K562 (cell line): ENCODE data around the gene NPPC. TPM values are rescaled to one million over a fixed set of nuclear protein-coding genes. Genes with fewer than 3 reads are reported as not detected.

ENCODE experiments used
- ARID1B ChIP-seq: fragments of 450-650 bp; IDR thresholded peaks from 2 replicates; pipeline ENCODE4 v1.6.1; 2016; ENCODE audit warnings: antibody characterized with exemption, mild to moderate bottlenecking, inconsistent platforms
- ATF7 ChIP-seq: fragments of 450-650 bp; IDR thresholded peaks from 2 replicates; pipeline ENCODE4 v1.7.1; 2014; ENCODE audit warnings: mild to moderate bottlenecking, moderate library complexity
- HMG20A ChIP-seq: fragments of 450-650 bp; formaldehyde crosslinking; conservative IDR thresholded peaks from 2 replicates; pipeline ENCODE4 v1.4.0; 2020; ENCODE audit warnings: mild to moderate bottlenecking, mixed read lengths
- MYBL2 ChIP-seq, 2 experiments: fragments of 450-650 bp in 1 of 2; sonication (generic) in 1 of 2; formaldehyde crosslinking in 1 of 2; IDR thresholded peaks; 2 replicates each; pipeline versions ENCODE4 v1.6.1 to v1.8.1; 2017 to 2022; ENCODE audit warnings: borderline replicate concordance in 1 of 2, inconsistent platforms in 1 of 2, low read depth in 1 of 2, mild to moderate bottlenecking in 1 of 2, missing genetic modification reagents in 1 of 2, moderate library complexity in 1 of 2
- POLR2G ChIP-seq: fragments of 200-400 bp; formaldehyde crosslinking; IDR thresholded peaks from 2 replicates; pipeline ENCODE4 v1.6.1; 2017; ENCODE audit warnings: low read depth, mild to moderate bottlenecking, antibody characterized with exemption, low read length, moderate library complexity
- PTRF ChIP-seq: fragments of 450-650 bp; IDR thresholded peaks from 2 replicates; pipeline ENCODE4 v1.6.1; 2016; ENCODE audit warnings: mild to moderate bottlenecking, missing genetic modification characterization, missing compliant biosample characterization
- SMAD3 ChIP-seq: fragments of 450-650 bp; formaldehyde crosslinking; conservative IDR thresholded peaks from 2 replicates; pipeline ENCODE4 v1.4.0; 2020; ENCODE audit warnings: mild to moderate bottlenecking
- SUPT5H ChIP-seq: fragments of 450-650 bp; IDR thresholded peaks from 2 replicates; pipeline ENCODE4 v1.6.1; 2016
- ZNF121 ChIP-seq: sonication (generic); formaldehyde crosslinking; conservative IDR thresholded peaks from 2 replicates; pipeline ENCODE4 v1.8.0; 2022; ENCODE audit warnings: missing genetic modification reagents
- ZNF274 ChIP-seq: IDR thresholded peaks from 2 replicates; pipeline ENCODE4 v1.6.1; 2011; ENCODE audit warnings: low read depth, mild to moderate bottlenecking, low read length, moderate library complexity, borderline replicate concordance
- ZNF408 ChIP-seq: fragments of 250-450 bp; sonication (Bioruptor Pico); IDR thresholded peaks from 2 replicates; pipeline ENCODE4 v1.4.0; 2020; ENCODE audit warnings: low read depth, mild to moderate bottlenecking, moderate library complexity
- polyA plus RNA-seq, 8 experiments: library from polyadenylated mRNA; depleted of rRNA in 4 of 8; stranded (reverse) in 5 of 8; unstranded in 3 of 8; fragments of >200 nt; fragmentation: Nextera tagmentation in 2 of 8; fragmentation: Illumina TruSeq in 1 of 8; extraction: Ambion mirVana in 2 of 8; extraction: Trizol in 1 of 8; gene quantifications; 2 replicates each; pipeline versions ENCODE4 v1.2.1 to v1.2.3, GENCODE V29; 2011 to 2014; ENCODE audit warnings: inconsistent platforms in 1 of 8, missing spikeins in 1 of 8
- total RNA-seq, 7 experiments: library from RNA; depleted of rRNA in 6 of 7; stranded (reverse); fragments of >200 nt in 6 of 7; fragmentation: Illumina TruSeq in 2 of 7; extraction: Trizol in 2 of 7; gene quantifications; 2 replicates each; pipeline versions ENCODE4 v1.2.1 to v1.2.3, GENCODE V29; 2011 to 2021; ENCODE audit warnings: low replicate concordance in 1 of 7
- TF ChIP-seq, protein P1 (sequence below): fragments of 250-450 bp; sonication (Bioruptor Pico); IDR thresholded peaks from 2 replicates; pipeline ENCODE4 v1.8.0; 2022; ENCODE audit warnings: inconsistent platforms
- TF ChIP-seq, protein P2 (sequence below): fragments of 250-450 bp; sonication (Bioruptor Pico); IDR thresholded peaks from 2 replicates; pipeline ENCODE4 v1.8.0; 2022; ENCODE audit warnings: moderate library complexity, mild to moderate bottlenecking, inconsistent platforms
- TF ChIP-seq, protein P3 (sequence below), 2 experiments: fragments of 450-650 bp in 1 of 2; sonication (generic) in 1 of 2; formaldehyde crosslinking in 1 of 2; IDR thresholded peaks in 1 of 2; conservative IDR thresholded peaks in 1 of 2; 2 replicates each; pipeline versions ENCODE4 v1.6.1 to v1.8.1; 2016 to 2023; ENCODE audit warnings: mild to moderate bottlenecking in 2 of 2, moderate library complexity in 2 of 2, inconsistent platforms in 1 of 2, missing genetic modification reagents in 1 of 2
- TF ChIP-seq, protein P4 (sequence below): fragments of 450-650 bp; IDR thresholded peaks from 2 replicates; pipeline ENCODE4 v1.7.1; 2018; ENCODE audit warnings: mild to moderate bottlenecking, low read depth; ENCODE audit not compliant: partially characterized antibody

Gene NPPC
- total and polyA plus RNA-seq, 9 of the 15 experiments (the other 6 are each of a cell fraction or from before 2014, with no cell fraction given) = not detected

DNA sequence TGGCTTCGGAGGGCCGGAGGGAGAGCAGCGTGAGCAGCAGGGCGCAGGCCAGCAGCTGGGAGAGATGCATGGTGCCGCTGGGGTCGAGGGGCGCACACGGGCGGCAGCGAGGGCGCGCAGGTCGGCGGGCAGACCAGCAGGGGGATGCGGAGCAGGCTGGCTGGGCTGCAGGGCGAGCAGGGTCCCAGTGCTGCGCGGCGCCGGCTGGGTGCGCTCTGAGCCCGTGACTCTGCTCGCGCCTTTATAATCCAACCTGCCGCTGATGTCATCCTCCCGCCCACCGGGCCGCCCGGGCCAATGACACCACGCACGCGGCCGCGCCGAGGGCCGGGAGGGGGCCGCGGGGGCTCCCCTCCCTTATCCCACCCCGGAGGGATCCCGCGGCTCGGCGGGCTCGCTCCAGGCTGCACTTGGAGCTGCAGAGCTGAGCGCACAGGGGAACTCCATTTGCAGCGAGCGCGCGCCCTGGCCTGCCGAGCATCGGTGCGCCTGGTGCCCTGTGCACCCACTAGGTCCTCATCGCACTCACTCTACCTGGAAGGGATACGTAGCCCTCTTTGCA, at the start of gene NPPC (continued):
- no peak for TF ChIP-seq MYBL2 (IDR thresholded peaks at IDR 0.05; ENCODE audit: low read depth)
- TF ChIP-seq MYBL2 (CRISPR knock-in tag; IDR thresholded peaks at IDR 0.05; ENCODE audit: borderline replicate concordance) = no peak
- peak; percentile 61 for TF ChIP-seq POLR2G
- no peak for TF ChIP-seq SMAD3 (CRISPR knock-in tag)
- no peak for TF ChIP-seq ZNF274
- TF ChIP-seq, protein P1, sequence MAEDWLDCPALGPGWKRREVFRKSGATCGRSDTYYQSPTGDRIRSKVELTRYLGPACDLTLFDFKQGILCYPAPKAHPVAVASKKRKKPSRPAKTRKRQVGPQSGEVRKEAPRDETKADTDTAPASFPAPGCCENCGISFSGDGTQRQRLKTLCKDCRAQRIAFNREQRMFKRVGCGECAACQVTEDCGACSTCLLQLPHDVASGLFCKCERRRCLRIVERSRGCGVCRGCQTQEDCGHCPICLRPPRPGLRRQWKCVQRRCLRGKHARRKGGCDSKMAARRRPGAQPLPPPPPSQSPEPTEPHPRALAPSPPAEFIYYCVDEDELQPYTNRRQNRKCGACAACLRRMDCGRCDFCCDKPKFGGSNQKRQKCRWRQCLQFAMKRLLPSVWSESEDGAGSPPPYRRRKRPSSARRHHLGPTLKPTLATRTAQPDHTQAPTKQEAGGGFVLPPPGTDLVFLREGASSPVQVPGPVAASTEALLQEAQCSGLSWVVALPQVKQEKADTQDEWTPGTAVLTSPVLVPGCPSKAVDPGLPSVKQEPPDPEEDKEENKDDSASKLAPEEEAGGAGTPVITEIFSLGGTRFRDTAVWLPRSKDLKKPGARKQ (CRISPR knock-in tag) = no peak
- no peak for TF ChIP-seq HMG20A (CRISPR knock-in tag)
- no peak for TF ChIP-seq ZNF121 (CRISPR knock-in tag)
- peak; percentile 72 for TF ChIP-seq ATF7
- TF ChIP-seq, protein P2, sequence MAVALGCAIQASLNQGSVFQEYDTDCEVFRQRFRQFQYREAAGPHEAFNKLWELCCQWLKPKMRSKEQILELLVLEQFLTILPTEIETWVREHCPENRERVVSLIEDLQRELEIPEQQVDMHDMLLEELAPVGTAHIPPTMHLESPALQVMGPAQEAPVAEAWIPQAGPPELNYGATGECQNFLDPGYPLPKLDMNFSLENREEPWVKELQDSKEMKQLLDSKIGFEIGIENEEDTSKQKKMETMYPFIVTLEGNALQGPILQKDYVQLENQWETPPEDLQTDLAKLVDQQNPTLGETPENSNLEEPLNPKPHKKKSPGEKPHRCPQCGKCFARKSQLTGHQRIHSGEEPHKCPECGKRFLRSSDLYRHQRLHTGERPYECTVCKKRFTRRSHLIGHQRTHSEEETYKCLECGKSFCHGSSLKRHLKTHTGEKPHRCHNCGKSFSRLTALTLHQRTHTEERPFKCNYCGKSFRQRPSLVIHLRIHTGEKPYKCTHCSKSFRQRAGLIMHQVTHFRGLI (CRISPR knock-in tag) = no peak
- TF ChIP-seq, protein P3, sequence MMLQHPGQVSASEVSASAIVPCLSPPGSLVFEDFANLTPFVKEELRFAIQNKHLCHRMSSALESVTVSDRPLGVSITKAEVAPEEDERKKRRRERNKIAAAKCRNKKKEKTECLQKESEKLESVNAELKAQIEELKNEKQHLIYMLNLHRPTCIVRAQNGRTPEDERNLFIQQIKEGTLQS (IDR thresholded peaks at IDR 0.05) = peak; percentile 42; the same call in 1 of the 2 replicates
- TF ChIP-seq, protein P3 (CRISPR knock-in tag; conservative IDR thresholded peaks at IDR 0.05) = no peak
- TF ChIP-seq PTRF (tag) = no peak
- no peak for TF ChIP-seq ZNF408 (CRISPR knock-in tag)
- no peak for TF ChIP-seq SUPT5H
- TF ChIP-seq, protein P4, sequence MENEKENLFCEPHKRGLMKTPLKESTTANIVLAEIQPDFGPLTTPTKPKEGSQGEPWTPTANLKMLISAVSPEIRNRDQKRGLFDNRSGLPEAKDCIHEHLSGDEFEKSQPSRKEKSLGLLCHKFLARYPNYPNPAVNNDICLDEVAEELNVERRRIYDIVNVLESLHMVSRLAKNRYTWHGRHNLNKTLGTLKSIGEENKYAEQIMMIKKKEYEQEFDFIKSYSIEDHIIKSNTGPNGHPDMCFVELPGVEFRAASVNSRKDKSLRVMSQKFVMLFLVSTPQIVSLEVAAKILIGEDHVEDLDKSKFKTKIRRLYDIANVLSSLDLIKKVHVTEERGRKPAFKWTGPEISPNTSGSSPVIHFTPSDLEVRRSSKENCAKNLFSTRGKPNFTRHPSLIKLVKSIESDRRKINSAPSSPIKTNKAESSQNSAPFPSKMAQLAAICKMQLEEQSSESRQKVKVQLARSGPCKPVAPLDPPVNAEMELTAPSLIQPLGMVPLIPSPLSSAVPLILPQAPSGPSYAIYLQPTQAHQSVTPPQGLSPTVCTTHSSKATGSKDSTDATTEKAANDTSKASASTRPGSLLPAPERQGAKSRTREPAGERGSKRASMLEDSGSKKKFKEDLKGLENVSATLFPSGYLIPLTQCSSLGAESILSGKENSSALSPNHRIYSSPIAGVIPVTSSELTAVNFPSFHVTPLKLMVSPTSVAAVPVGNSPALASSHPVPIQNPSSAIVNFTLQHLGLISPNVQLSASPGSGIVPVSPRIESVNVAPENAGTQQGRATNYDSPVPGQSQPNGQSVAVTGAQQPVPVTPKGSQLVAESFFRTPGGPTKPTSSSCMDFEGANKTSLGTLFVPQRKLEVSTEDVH = no peak
- no peak for TF ChIP-seq ARID1B
